K562 (cell line): ENCODE data around the gene PPP1R9B. TPM values are rescaled to one million over a fixed set of nuclear protein-coding genes. Genes with fewer than 3 reads are reported as not detected.

Source experiments
- ATAC-seq: fragments of 200-7000 bp; cut with Tn5 transposase; 3 replicates; pipeline ENCODE4 v1.9.1; 2020; ENCODE audit warnings: moderate library complexity
- BruUV-seq: library from RNA; stranded (reverse); fragments of 400-500 nt; replicated peaks from 2 replicates; lab custom pipeline; 2021; lab: Mats Ljungman, UMichigan
- CTCF ChIA-PET: fragments of 300-600 bp; formaldehyde crosslinking; extraction: SDS; loops from one replicate; lab custom pipeline; 2021; ENCODE audit warnings: low intra/inter-chr PET ratio; lab: Yijun Ruan, JAX
- POLR2A ChIA-PET: fragments of 300-600, 350-650 bp; sonication (Branson Sonifier 250); formaldehyde crosslinking; extraction: SDS; loops from one replicate; lab custom pipeline; 2021; ENCODE audit warnings: antibody characterized with exemption, inconsistent platforms; lab: Yijun Ruan, JAX
- DNase-seq, 4 experiments: peaks; one replicate each; pipeline versions ENCODE4 v3.0.0 to v3.0.0-alpha.2; 2011 to 2018; ENCODE audit warnings: low spot score in 3 of 4, mixed read lengths in 3 of 4; ENCODE audit errors: extremely low read depth in 1 of 4
- FAIRE-seq: peaks from 2 replicates; lab custom pipeline; 2011; peaks lifted over from hg19 to GRCh38; lab: Jason Lieb, UNC
- H2AFZ ChIP-seq: 2 replicates; pipeline ENCODE4 v1.6.0; 2011; ENCODE audit warnings: low read depth, low read length, control low read depth, inconsistent platforms
- H3K27ac ChIP-seq: fragments of 200-600 bp; 3 replicates; pipeline ENCODE4 v1.8.0; 2011; ENCODE audit warnings: low read depth, mild to moderate bottlenecking, control low read depth, inconsistent platforms, low read length, moderate library complexity, mixed read lengths; ENCODE audit errors: extremely low read depth
- H3K27me3 ChIP-seq, 2 experiments: fragments of 300-600 bp in 1 of 2; 2 replicates in 1 of 2; 3 replicates in 1 of 2; pipeline versions ENCODE4 v1.6.0 to v1.8.0; 2011; ENCODE audit warnings: inconsistent platforms in 2 of 2, low read length in 2 of 2, mild to moderate bottlenecking in 1 of 2, mixed read lengths in 1 of 2, moderate library complexity in 1 of 2; ENCODE audit not compliant: control insufficient read depth in 2 of 2, insufficient read depth in 2 of 2
- H3K36me3 ChIP-seq: fragments of 300-600 bp; 3 replicates; pipeline ENCODE4 v1.8.0; 2011; ENCODE audit warnings: mild to moderate bottlenecking, low read length, inconsistent platforms; ENCODE audit not compliant: control insufficient read depth, insufficient read depth
- H3K4me1 ChIP-seq, 2 experiments: fragments of 200-600 bp in 1 of 2; replicated peaks in 1 of 2; 2 replicates in 1 of 2; 3 replicates in 1 of 2; pipeline versions ENCODE4 v1.5.1 to v1.8.0; 2011; ENCODE audit warnings: inconsistent platforms in 2 of 2, low read length in 2 of 2, mild to moderate bottlenecking in 1 of 2, mixed read lengths in 1 of 2, moderate library complexity in 1 of 2; ENCODE audit not compliant: control insufficient read depth in 2 of 2, insufficient read depth in 2 of 2
- H3K4me2 ChIP-seq: 2 replicates; pipeline ENCODE4 v1.6.1; 2011; ENCODE audit warnings: low read length, control low read depth, inconsistent platforms, mixed read lengths; ENCODE audit not compliant: insufficient read depth
- H3K4me3 ChIP-seq: fragments of 200-600 bp; sonication (generic), shearing (Covaris generic); 2 replicates; pipeline ENCODE4 v1.5.1; 2016; ENCODE audit warnings: control low read depth, inconsistent platforms
- H3K79me2 ChIP-seq: fragments of 200-600 bp; 3 replicates; pipeline ENCODE4 v1.8.0; 2011; ENCODE audit warnings: low read length, inconsistent platforms; ENCODE audit not compliant: control insufficient read depth, insufficient read depth
- H3K9ac ChIP-seq, 2 experiments: 2 replicates each; pipeline versions ENCODE4 v1.6.0 to v1.6.1; 2011; ENCODE audit warnings: low read depth in 2 of 2, low read length in 2 of 2, control low read depth in 1 of 2, inconsistent platforms in 1 of 2, mild to moderate bottlenecking in 1 of 2, mixed read lengths in 1 of 2; ENCODE audit not compliant: insufficient read depth in 1 of 2
- H3K9me1 ChIP-seq: one replicate; pipeline ENCODE4 v1.6.0; 2011; ENCODE audit warnings: inconsistent platforms, mild to moderate bottlenecking, low read length, moderate library complexity; ENCODE audit not compliant: control insufficient read depth, insufficient read depth
- H3K9me3 ChIP-seq: replicated peaks from 2 replicates; pipeline ENCODE4 v1.5.1; 2011; ENCODE audit warnings: low read depth, low read length, inconsistent platforms; ENCODE audit not compliant: control insufficient read depth, insufficient read depth
- H4K20me1 ChIP-seq: replicated peaks from 2 replicates; pipeline ENCODE4 v1.6.1; 2011; ENCODE audit warnings: low read length, inconsistent platforms, mixed read lengths; ENCODE audit not compliant: control insufficient read depth, insufficient read depth
- BHLHE40 ChIP-seq: IDR thresholded peaks from 2 replicates; pipeline ENCODE4 v1.6.1; 2011; ENCODE audit warnings: low read length, improper control_type of control experiment
- CAMTA2 ChIP-seq: fragments of 250-450 bp; sonication (Bioruptor Pico); conservative IDR thresholded peaks from 2 replicates; pipeline ENCODE4 v1.5.1; 2022
- CXXC5 ChIP-seq: fragments of 250-450 bp; sonication (Bioruptor Pico); IDR thresholded peaks from 2 replicates; pipeline ENCODE4 v1.8.0; 2022; ENCODE audit warnings: inconsistent platforms, mild to moderate bottlenecking, moderate library complexity
- GTF2F1 ChIP-seq: IDR thresholded peaks from 2 replicates; pipeline ENCODE4 v1.6.1; 2011; ENCODE audit warnings: low read depth, low read length, improper control_type of control experiment
- KLF6 ChIP-seq: fragments of 250-450 bp; sonication (Bioruptor Pico); IDR thresholded peaks from 2 replicates; pipeline ENCODE4 v1.4.0; 2020; ENCODE audit warnings: mild to moderate bottlenecking, moderate library complexity, borderline replicate concordance
- L3MBTL2 ChIP-seq: fragments of 450-650 bp; IDR thresholded peaks from 2 replicates; pipeline ENCODE4 v1.6.1; 2016; ENCODE audit warnings: mild to moderate bottlenecking, moderate library complexity
- MEIS2 ChIP-seq: fragments of 450-650 bp; IDR thresholded peaks from 2 replicates; pipeline ENCODE4 v1.6.1; 2014; ENCODE audit warnings: mild to moderate bottlenecking; ENCODE audit not compliant: partially characterized antibody
- MXI1 ChIP-seq: IDR thresholded peaks from 2 replicates; pipeline ENCODE4 v1.6.1; 2011; ENCODE audit warnings: low read depth, mild to moderate bottlenecking, improper control_type of control experiment, low read length
- RBFOX2 ChIP-seq: fragments of 200-400 bp; formaldehyde crosslinking; IDR thresholded peaks from 2 replicates; pipeline ENCODE4 v1.6.1; 2017; ENCODE audit warnings: low read depth, mild to moderate bottlenecking, low read length, moderate library complexity
- SRSF7 ChIP-seq: fragments of 200-400 bp; formaldehyde crosslinking; optimal IDR thresholded peaks from 2 replicates; pipeline ENCODE3; 2017; ENCODE audit warnings: mild to moderate bottlenecking, low read depth, low read length
- TFAM ChIP-seq: fragments of 250-450 bp; sonication (Bioruptor Pico); conservative IDR thresholded peaks from 2 replicates; pipeline ENCODE4 v1.5.0; 2021; ENCODE audit warnings: mild to moderate bottlenecking, moderate library complexity
- U2AF1 ChIP-seq: fragments of 200-400 bp; formaldehyde crosslinking; optimal IDR thresholded peaks from 2 replicates; pipeline ENCODE3; 2017; ENCODE audit warnings: mild to moderate bottlenecking, low read depth, low read length, moderate library complexity
- YBX1 ChIP-seq: fragments of 450-650 bp; IDR thresholded peaks from 2 replicates; pipeline ENCODE4 v1.7.1; 2016; ENCODE audit warnings: mild to moderate bottlenecking
- ZNF133 ChIP-seq: fragments of 250-450 bp; sonication (Bioruptor Pico); IDR thresholded peaks from 2 replicates; pipeline ENCODE4 v1.4.0; 2020; ENCODE audit warnings: mild to moderate bottlenecking
- ZNF311 ChIP-seq: fragments of 250-450 bp; sonication (Bioruptor Pico); IDR thresholded peaks from 2 replicates; pipeline ENCODE4 v1.4.0; 2020; ENCODE audit warnings: mild to moderate bottlenecking, moderate library complexity
- ZNF583 ChIP-seq: fragments of 250-450 bp; sonication (Bioruptor Pico); IDR thresholded peaks from 2 replicates; pipeline ENCODE4 v1.4.0; 2020
- ZNF75A ChIP-seq: fragments of 450-650 bp; formaldehyde crosslinking; IDR thresholded peaks from 2 replicates; pipeline ENCODE4 v1.4.0; 2020; ENCODE audit warnings: mild to moderate bottlenecking
- ZSCAN32 ChIP-seq: fragments of 450-650 bp; formaldehyde crosslinking; IDR thresholded peaks from 2 replicates; pipeline ENCODE4 v1.4.0; 2020; ENCODE audit warnings: mild to moderate bottlenecking, moderate library complexity
- WGBS: fragments of 100-300 bp; shearing (Covaris generic); methylation state at CpG from one replicate; pipeline ENCODE4 v1.1.6; 2016; ENCODE audit warnings: low coverage, mixed read lengths; ENCODE audit not compliant: insufficient coverage; ENCODE audit errors: missing lambda C conversion rate; 5-methylcytosine and 5-hydroxymethylcytosine counted together
- in situ Hi-C: fragments of 300-500 bp; cut with MboI; formaldehyde crosslinking; loops from 4 replicates; pipeline ENCODE4 v1.15.0; 2018; ENCODE audit warnings: inconsistent platforms, mixed read lengths
- intact Hi-C: fragments of 100-400 bp; cut with micrococcal nuclease; formaldehyde crosslinking; loops from 2 replicates; pipeline ENCODE4 v1.14.2; 2022
- polyA plus RNA-seq, 8 experiments: library from polyadenylated mRNA; depleted of rRNA in 4 of 8; stranded (reverse) in 5 of 8; unstranded in 3 of 8; fragments of >200 nt; fragmentation: Nextera tagmentation in 2 of 8; fragmentation: Illumina TruSeq in 1 of 8; extraction: Ambion mirVana in 2 of 8; extraction: Trizol in 1 of 8; gene quantifications; 2 replicates each; pipeline versions ENCODE4 v1.2.1 to v1.2.3, GENCODE V29; 2011 to 2014; ENCODE audit warnings: inconsistent platforms in 1 of 8, missing spikeins in 1 of 8
- total RNA-seq, 7 experiments: library from RNA; depleted of rRNA in 6 of 7; stranded (reverse); fragments of >200 nt in 6 of 7; fragmentation: Illumina TruSeq in 2 of 7; extraction: Trizol in 2 of 7; gene quantifications; 2 replicates each; pipeline versions ENCODE4 v1.2.1 to v1.2.3, GENCODE V29; 2011 to 2021; ENCODE audit warnings: low replicate concordance in 1 of 7
- TF ChIP-seq, protein P1 (sequence below): sonication (generic); formaldehyde crosslinking; IDR thresholded peaks from 2 replicates; pipeline ENCODE4 v1.8.1; 2023; ENCODE audit warnings: mild to moderate bottlenecking, missing genetic modification reagents
- TF ChIP-seq, protein P2 (sequence below): fragments of 450-650 bp; conservative IDR thresholded peaks from 2 replicates; pipeline ENCODE4 v1.6.1; 2016; ENCODE audit warnings: missing genetic modification characterization, low read depth, mild to moderate bottlenecking, missing compliant biosample characterization, moderate library complexity

The PPP1R9B gene
- total and polyA plus RNA-seq, 9 of the 15 experiments (the other 6 are each of a cell fraction or from before 2014, with no cell fraction given): 0.10 to 63.5 (median 24.7) TPM

DNA sequence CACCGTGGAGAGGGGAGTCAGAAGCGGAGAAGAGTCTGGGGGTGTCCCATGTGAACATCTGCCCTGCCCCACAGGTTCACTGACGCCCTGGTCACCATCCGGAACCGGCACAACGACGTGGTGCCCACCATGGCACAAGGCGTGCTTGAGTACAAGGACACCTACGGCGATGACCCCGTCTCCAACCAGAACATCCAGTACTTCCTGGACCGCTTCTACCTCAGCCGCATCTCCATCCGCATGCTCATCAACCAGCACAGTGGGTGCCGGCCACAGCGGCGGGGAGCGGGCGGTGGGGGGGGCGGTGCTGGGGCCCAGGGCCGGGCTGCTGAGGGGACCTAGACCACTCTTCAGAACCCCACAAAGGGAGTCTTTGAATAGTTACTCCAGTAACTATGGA, 44.7 kb downstream of the PPP1R9B start:
- Histone ChIP-seq H3K27me3 (peaks cover 0 to 38% of the 10 kb centered on the region in 2 experiments; a peak in 2 of 5 replicates), H3K9me3 (no peaks in the 10 kb centered on the region), H3K4me2 (no peak overlapping the region), H3K9me1 (peaks cover 4% of the 10 kb centered on the region), H3K4me3 (no peak overlapping the region), H3K4me1 (peaks cover 22 to 38% of the 10 kb centered on the region in 2 experiments), H3K36me3 (no peaks in the 10 kb centered on the region), H2AFZ (no peak overlapping the region), H3K79me2 (no peaks in the 10 kb centered on the region), H3K9ac (no peak overlapping the region), H4K20me1 (no peaks in the 10 kb centered on the region; the same call in 1 of the 2 replicates), H3K27ac (no peak overlapping the region)
- POLR2A ChIA-PET: no interaction called here
- DNase-seq (no peak), FAIRE-seq (no peak), ATAC-seq (no peak)
- CTCF ChIA-PET: no interaction called here
- WGBS: 39% methylated on average over 18 of the region's 21 CpGs
- BruUV-seq: no TSS peak
- intact Hi-C loops (no loop called here), in situ Hi-C loops (no loop called here)
- TF ChIP-seq BHLHE40 (no peak), L3MBTL2 (no peak), MEIS2 (no peak), CXXC5 (no peak), SRSF7 (no peak), TFAM (CRISPR knock-in tag) (no peak), ZNF75A (CRISPR knock-in tag) (no peak), ZNF133 (CRISPR knock-in tag) (no peak), MXI1 (no peak), ZSCAN32 (CRISPR knock-in tag) (no peak), KLF6 (CRISPR knock-in tag) (no peak), RBFOX2 (no peak), CAMTA2 (CRISPR knock-in tag) (no peak), GTF2F1 (no peak), ZNF583 (CRISPR knock-in tag) (no peak), U2AF1 (no peak), YBX1 (no peak), ZNF311 (CRISPR knock-in tag) (no peak)
- TF ChIP-seq, protein P1, sequence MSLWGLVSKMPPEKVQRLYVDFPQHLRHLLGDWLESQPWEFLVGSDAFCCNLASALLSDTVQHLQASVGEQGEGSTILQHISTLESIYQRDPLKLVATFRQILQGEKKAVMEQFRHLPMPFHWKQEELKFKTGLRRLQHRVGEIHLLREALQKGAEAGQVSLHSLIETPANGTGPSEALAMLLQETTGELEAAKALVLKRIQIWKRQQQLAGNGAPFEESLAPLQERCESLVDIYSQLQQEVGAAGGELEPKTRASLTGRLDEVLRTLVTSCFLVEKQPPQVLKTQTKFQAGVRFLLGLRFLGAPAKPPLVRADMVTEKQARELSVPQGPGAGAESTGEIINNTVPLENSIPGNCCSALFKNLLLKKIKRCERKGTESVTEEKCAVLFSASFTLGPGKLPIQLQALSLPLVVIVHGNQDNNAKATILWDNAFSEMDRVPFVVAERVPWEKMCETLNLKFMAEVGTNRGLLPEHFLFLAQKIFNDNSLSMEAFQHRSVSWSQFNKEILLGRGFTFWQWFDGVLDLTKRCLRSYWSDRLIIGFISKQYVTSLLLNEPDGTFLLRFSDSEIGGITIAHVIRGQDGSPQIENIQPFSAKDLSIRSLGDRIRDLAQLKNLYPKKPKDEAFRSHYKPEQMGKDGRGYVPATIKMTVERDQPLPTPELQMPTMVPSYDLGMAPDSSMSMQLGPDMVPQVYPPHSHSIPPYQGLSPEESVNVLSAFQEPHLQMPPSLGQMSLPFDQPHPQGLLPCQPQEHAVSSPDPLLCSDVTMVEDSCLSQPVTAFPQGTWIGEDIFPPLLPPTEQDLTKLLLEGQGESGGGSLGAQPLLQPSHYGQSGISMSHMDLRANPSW: no peak
- TF ChIP-seq, protein P2, sequence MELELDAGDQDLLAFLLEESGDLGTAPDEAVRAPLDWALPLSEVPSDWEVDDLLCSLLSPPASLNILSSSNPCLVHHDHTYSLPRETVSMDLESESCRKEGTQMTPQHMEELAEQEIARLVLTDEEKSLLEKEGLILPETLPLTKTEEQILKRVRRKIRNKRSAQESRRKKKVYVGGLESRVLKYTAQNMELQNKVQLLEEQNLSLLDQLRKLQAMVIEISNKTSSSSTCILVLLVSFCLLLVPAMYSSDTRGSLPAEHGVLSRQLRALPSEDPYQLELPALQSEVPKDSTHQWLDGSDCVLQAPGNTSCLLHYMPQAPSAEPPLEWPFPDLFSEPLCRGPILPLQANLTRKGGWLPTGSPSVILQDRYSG (tag): no peak
